KMS-11 (cell line): ENCODE measurements around the gene HTT.
A peak's percentile ranks its signal among the peaks of the same experiment; 100 is the strongest.

Experiments used
- H2AFZ ChIP-seq: fragments of 200-600 bp; sonication (generic); 2 replicates; pipeline ENCODE4 v1.6.1; 2016; ENCODE audit warnings: antibody characterized with exemption, mixed run types, low read depth
- H3K27ac ChIP-seq: fragments of 200-600 bp; sonication (generic); 2 replicates; pipeline ENCODE4 v1.6.1; 2016; ENCODE audit warnings: mild to moderate bottlenecking, mixed run types
- H3K27me3 ChIP-seq: fragments of 200-600 bp; sonication (generic); 2 replicates; pipeline ENCODE4 v1.6.1; 2017; ENCODE audit warnings: mild to moderate bottlenecking, low read depth, mixed run types, moderate library complexity; ENCODE audit not compliant: insufficient read depth
- H3K36me3 ChIP-seq: fragments of 200-600 bp; sonication (generic); 2 replicates; pipeline ENCODE4 v1.6.1; 2017; ENCODE audit warnings: mild to moderate bottlenecking, mixed run types; ENCODE audit not compliant: insufficient read depth
- H3K4me1 ChIP-seq: fragments of 200-600 bp; sonication (generic); 2 replicates; pipeline ENCODE4 v1.6.1; 2016; ENCODE audit warnings: mild to moderate bottlenecking, low read depth, mixed run types; ENCODE audit not compliant: poor library complexity, severe bottlenecking
- H3K4me2 ChIP-seq: fragments of 200-600 bp; sonication (generic); 2 replicates; pipeline ENCODE4 v1.7.0; 2016; ENCODE audit warnings: mild to moderate bottlenecking, mixed run types
- H3K4me3 ChIP-seq: fragments of 200-600 bp; sonication (generic); IDR thresholded peaks from 2 replicates; pipeline ENCODE4 v1.6.1; 2017; ENCODE audit warnings: low read depth, low read length, mixed read lengths; ENCODE audit not compliant: insufficient read depth
- H3K79me2 ChIP-seq: fragments of 200-600 bp; sonication (generic); 2 replicates; pipeline ENCODE4 v1.6.1; 2016; ENCODE audit warnings: low read depth, mixed run types; ENCODE audit not compliant: insufficient read depth
- H3K9ac ChIP-seq: fragments of 200-600 bp; sonication (generic); 2 replicates; pipeline ENCODE4 v1.6.1; 2016; ENCODE audit warnings: mild to moderate bottlenecking, mixed run types
- H4K20me1 ChIP-seq: fragments of 200-600 bp; sonication (generic); 2 replicates; pipeline ENCODE4 v1.6.1; 2016; ENCODE audit warnings: mild to moderate bottlenecking, mixed run types; ENCODE audit not compliant: insufficient read depth
- TF ChIP-seq, protein P1 (sequence below): fragments of 200-600 bp; sonication (generic); conservative IDR thresholded peaks from 2 replicates; pipeline ENCODE4 v1.6.1; 2017; ENCODE audit warnings: low read depth, mild to moderate bottlenecking, antibody characterized with exemption, low read length, moderate library complexity, mixed read lengths

HTT gene

DNA sequence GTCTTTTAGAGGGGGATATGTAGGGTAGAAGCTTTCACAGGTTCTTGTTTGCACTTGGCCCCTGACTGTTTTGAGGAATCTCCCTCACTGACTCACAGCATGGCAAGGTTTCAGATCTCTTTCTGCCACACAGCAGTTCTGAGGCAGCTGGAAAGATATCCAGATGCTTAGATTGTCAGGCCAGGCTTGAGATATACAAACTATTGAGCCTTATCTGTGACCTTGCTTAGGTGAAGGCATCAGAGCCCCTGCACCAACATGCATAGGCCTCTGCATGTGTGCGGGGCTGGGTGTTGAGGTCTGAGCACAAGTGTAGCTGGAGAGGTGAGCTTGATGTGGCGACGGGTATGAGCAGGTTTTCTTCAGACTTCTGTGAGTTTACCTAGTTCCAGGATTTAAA lies 93.5 kb downstream of the HTT start:
- no peaks in the 10 kb centered on the region for H3K27me3 ChIP-seq
- H4K20me1 ChIP-seq: no peaks in the 10 kb centered on the region
- H2AFZ ChIP-seq: no peak overlapping the region
- TF ChIP-seq, protein P1, sequence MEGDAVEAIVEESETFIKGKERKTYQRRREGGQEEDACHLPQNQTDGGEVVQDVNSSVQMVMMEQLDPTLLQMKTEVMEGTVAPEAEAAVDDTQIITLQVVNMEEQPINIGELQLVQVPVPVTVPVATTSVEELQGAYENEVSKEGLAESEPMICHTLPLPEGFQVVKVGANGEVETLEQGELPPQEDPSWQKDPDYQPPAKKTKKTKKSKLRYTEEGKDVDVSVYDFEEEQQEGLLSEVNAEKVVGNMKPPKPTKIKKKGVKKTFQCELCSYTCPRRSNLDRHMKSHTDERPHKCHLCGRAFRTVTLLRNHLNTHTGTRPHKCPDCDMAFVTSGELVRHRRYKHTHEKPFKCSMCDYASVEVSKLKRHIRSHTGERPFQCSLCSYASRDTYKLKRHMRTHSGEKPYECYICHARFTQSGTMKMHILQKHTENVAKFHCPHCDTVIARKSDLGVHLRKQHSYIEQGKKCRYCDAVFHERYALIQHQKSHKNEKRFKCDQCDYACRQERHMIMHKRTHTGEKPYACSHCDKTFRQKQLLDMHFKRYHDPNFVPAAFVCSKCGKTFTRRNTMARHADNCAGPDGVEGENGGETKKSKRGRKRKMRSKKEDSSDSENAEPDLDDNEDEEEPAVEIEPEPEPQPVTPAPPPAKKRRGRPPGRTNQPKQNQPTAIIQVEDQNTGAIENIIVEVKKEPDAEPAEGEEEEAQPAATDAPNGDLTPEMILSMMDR: no peak
- no peaks in the 10 kb centered on the region for H3K36me3 ChIP-seq
- peak overlapping the region; percentile 45; the same call in 1 of the 2 replicates for H3K4me2 ChIP-seq
- H3K27ac ChIP-seq: peak overlapping the region; percentile 65; the same call in 1 of the 2 replicates
- H3K4me1 ChIP-seq: peaks cover 20% of the 10 kb centered on the region
- no peaks in the 10 kb centered on the region for H3K79me2 ChIP-seq
- no peak overlapping the region for H3K9ac ChIP-seq
- no peak overlapping the region for H3K4me3 ChIP-seq

- Histone ChIP-seq H3K36me3 (no peaks in the 10 kb centered on the region), H2AFZ (no peak overlapping the region)
Measured at GRCh38 chr4:3174371-3175338, 100.2 kb downstream of the HTT start.

DNA sequence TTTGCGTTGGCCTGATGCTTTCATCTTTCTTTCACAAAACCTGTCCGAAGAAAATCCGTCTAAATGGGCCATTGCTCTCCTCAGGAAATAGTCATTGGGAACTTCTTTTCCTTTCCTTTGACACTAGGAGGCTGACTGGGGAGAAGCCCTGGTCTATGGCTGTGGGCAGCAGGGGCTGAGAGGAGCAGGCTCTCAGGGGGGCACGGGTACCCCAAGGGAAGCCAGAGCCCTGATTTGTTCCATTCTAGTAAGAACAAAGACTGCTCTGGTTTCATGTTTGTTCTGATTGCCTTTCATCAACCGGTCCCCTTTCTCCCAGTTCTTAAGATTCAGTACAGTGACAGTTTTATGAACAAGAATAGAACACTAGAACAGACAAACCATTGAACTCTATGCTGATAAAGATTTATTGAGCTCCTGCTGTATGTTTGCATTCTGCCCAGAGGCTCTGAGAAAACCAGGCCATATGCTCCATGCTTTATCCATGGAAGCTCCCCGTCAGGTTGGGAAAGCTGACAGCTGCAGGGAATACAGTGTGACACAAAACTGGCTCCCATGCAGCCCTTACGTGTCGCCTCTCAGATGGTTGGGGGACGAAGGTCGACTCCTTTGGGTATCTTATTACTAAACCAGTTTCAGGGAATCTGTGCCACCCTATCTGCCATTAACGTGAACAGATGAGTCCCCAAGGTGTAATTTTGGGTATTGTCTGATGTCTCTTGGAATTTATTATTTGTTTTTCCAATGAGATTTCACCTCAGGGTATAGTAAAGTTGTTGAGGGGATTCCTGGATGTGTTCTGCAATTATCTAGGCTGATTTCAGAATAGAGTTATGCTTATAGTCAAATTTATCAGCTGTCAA lies 102.1 kb downstream of the HTT start:
- H3K79me2 ChIP-seq: no peaks in the 10 kb centered on the region
- H3K4me3 ChIP-seq: no peak overlapping the region
- H3K4me2 ChIP-seq: no peak overlapping the region
- H3K27me3 ChIP-seq: no peaks in the 10 kb centered on the region
- no peaks in the 10 kb centered on the region for H3K4me1 ChIP-seq
- H3K27ac ChIP-seq: no peak overlapping the region
- no peaks in the 10 kb centered on the region for H3K36me3 ChIP-seq
- H2AFZ ChIP-seq: no peak overlapping the region
- no peak overlapping the region for H3K9ac ChIP-seq
- no peaks in the 10 kb centered on the region for H4K20me1 ChIP-seq
- TF ChIP-seq, protein P1: no peak

More at GRCh38 chr4:3174371-3175338, 100.2 kb downstream of the HTT start:
- TF ChIP-seq, protein P1: no peak
- H3K27me3 ChIP-seq: no peaks in the 10 kb centered on the region
- H3K4me1 ChIP-seq: no peaks in the 10 kb centered on the region
- no peak overlapping the region for H3K4me2 ChIP-seq
- H3K79me2 ChIP-seq: no peaks in the 10 kb centered on the region
- no peak overlapping the region for H3K27ac ChIP-seq
- H3K4me3 ChIP-seq: no peak overlapping the region
- H4K20me1 ChIP-seq: no peaks in the 10 kb centered on the region
- H3K9ac ChIP-seq: no peak overlapping the region

DNA sequence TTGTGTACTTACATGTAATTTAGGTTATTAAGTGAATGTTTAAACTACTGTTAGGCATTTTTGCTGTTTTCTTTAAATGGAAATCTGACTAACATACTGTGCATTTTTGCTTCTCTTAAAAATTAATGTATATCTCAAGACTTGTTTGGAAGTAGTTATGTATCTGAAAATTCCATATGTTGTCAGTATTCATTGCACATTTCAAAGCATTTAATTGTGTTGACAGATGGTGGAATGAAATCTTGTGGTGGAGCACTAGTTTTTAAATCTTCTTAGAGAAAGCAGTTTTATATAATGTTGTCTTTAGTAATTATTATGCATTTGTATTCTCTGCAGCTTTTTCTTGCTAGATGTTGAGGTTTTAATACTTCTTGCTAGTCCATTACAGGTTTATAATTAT lies 102.9 kb downstream of the HTT start:
- Histone ChIP-seq H3K27ac (no peak overlapping the region), H3K4me2 (no peak overlapping the region), H3K27me3 (no peaks in the 10 kb centered on the region), H3K36me3 (no peaks in the 10 kb centered on the region), H4K20me1 (no peaks in the 10 kb centered on the region), H3K79me2 (no peaks in the 10 kb centered on the region), H3K4me3 (no peak overlapping the region), H3K9ac (no peak overlapping the region), H3K4me1 (no peaks in the 10 kb centered on the region), H2AFZ (no peak overlapping the region)
- TF ChIP-seq, protein P1: no peak
